Inferior parietal cortex (tissue), 1 donor: ENCODE data around the gene DPYD.

Experiments used
- DNase-seq: peaks from one replicate; pipeline ENCODE4 v3.0.0-alpha.2; 2016; ENCODE audit errors: extremely low spot score

DPYD gene

DNA sequence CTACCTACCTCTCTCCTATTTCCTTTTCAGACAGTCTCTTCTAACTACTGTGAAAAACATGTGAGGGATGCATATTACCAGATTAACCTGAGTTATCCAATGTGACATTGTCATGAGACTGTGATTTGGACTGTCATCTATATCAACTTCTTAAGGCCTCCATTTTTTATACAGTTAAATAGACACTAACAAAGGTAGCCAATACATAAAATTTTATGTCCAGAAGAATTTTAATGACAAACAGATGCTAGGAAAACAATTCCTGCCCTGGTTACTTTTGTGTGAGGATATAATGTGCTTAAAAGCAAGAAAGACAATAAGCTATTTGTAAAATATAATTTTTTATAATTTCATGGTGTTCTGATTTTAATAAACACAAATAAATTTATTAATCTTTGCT is 136.2 kb downstream of the DPYD start:
- no peak for DNase-seq

DNA sequence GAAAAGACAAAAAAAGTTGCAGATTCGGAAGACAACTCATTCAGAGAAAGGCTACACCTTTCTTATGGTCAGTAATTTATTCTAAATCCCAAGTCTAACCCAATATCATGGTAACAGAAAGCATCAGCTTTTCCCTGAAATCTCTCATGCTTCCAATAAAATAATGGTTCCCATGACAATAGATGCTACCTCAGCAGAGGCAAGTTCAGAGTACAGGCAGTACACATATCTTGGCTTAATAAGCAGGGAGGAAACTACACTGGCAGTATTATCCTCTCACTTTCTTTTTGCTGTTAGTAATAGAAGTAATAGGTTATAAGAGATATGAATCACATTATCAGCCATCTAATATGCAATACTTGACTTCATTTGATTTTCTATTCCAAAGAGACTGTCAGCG is 137.1 kb downstream of the DPYD start:
- no peak for DNase-seq

DNA sequence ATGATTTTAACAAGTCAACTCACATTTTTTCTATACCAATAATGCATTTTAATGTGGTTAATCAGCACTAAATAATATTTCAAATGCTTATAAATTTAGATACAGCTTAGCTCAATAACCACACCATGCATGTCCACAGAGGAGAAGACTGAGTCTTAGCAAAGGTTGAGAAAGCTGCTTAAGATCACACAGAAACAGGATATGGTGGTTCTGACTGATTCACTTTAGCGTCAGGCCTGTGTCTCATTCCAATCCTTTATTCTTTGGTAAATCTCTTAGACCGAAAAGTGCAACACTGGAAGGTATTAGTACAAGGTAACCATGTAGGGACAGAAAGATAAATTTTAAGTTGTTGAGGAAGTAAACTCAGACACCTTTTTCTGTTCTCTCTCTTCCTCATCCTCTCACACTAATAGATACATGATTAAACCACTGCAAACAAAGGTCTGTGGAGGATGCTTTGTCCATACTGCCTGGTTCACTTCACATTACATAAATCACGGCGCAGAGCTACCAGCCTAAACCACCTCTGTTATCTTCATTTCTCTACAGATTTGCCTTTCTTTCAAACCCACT is 139.0 kb downstream of the DPYD start:
- DNase-seq, result no peak

DNA sequence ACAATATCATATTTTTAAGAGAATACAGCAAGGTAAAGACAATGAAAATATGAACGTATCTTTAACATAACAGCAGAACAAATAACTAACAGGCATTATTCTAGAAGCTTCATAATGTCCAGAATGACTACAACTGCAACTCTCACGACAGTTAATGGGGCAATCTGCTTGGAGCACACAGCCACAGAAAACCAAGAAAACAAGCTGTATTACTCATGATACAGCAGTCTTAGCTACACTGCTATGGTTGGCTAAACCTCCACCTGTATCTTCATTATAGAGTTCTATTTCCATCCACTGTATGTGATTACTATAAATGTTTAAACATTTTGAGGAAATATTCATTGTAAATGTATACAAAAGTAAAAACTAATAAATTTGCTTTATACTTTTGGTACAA is 139.9 kb downstream of the DPYD start:
- no peak for DNase-seq

DNA sequence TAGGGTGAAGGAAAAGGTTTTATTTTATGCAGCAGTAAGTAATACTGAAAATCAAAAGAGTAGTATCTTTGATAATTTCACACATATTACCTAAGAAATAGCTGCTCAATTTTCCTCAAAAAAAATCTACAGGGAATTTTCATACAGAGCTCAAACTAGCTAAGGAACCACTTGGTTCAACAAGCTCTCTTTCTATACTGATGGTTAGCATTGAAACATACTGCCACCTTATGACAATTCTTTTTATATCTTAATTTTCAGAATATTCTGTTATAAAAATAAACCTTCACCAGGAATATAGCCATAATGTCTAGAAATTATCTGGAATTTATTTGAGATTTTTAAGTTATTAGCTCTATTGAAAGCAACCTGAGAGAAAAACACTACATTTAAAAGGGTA is 142.1 kb downstream of the DPYD start:
- DNase-seq, result no peak

DNA sequence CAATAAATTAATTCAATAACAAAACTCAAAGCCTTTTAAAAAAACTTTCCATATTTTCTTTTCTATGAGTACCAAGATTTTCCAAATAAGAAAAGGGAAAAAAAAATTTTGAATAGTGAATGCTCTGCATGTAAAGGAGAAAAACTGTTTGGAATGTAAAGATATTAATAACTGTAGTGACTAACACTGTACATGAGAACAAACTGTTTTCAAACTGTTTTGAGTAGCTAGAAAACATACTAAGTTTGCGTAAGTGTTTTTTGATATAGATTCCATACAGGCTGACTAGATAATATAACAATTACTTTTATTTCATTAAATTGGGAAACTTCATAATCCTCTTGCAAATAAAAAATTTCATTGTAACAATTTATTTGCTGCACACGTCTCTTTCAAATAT is 150.5 kb downstream of the DPYD start:
- no peak for DNase-seq

- DNase-seq, result no peak
Observed at GRCh38 chr1:97767381-97767780, 153.5 kb downstream of the DPYD start.

DNA sequence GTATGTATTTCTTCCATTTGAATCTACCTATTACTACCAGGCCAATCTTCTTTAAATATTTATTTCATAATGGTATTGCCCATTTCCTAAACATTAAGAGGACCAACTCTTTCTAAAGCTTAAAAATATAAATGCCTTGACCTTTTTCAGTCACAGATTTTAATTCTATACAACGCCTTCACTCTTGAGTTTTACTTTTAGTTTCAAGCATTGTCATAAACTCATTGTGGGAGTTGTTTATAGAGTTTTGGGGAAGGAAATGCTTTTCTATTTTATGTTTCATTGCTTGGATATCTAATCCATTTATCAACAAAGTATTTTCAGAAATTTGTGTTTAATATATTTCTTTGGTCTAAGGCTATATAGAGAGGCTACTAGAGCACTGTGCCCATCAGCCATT is 155.8 kb downstream of the DPYD start:
- no peak for DNase-seq

- DNase-seq, result no peak
Observed at GRCh38 chr1:97761637-97762036, 159.2 kb downstream of the DPYD start.

DNA sequence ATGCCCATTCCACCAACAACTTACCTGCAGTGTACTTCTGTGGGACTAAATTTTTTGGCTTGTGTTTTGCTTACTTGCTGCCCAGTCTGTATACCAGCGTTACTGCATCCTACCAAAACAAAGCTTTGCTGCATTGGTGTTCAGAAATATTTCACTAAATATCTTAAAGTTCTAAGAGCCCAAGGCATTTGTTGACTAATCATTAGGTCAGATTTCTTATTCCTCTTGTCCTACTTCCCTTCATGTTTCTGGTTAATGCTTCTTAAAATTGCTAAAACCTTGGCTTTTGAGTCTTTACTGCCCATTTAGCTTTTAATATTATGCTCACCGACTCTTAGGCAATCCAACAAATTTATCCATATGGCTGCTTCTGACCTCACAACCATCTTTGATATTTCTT is 161.8 kb downstream of the DPYD start:
- DNase-seq, result no peak

- no peak for DNase-seq
Observed at GRCh38 chr1:97758541-97759057, 162.2 kb downstream of the DPYD start.

- DNase-seq, result no peak
Observed at GRCh38 chr1:97745912-97746311, 174.9 kb downstream of the DPYD start.

DNA sequence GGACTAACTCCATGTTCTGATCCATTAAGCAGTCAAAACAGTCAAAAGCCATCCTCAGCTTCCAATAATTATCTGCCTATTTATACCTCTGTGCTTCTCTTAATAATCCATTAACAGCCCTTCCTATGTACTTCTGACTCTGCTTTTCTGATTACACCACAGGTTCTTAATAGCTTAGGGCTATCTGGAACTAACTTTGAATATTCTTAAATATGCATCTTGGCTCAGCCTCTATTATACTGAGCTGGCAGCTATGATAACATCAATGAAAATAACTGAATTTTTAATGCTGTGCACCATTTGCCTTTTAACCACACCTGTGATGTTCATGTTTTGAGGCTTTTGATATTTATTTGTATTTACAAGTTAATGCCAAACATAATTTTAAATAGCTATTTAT is 175.9 kb downstream of the DPYD start:
- no peak for DNase-seq

DNA sequence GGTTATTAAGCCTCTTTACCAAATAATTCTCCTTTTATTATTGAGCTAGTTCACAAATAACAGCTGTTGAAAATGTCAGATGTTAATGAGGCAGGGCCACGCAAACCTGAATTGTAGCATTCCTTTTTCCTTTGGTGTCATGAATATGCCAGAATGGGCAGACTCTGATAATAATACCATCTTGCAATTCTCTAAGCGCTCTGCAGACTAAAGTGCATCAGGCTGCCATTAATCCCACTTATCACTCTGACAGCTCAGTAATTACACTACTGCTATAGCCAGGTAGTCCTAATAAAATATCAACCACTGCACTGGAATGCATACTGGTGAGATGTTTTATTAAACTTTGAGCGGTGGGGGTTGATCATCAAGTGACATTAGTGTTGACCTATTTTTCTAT is 177.7 kb downstream of the DPYD start:
- DNase-seq, result no peak

DNA sequence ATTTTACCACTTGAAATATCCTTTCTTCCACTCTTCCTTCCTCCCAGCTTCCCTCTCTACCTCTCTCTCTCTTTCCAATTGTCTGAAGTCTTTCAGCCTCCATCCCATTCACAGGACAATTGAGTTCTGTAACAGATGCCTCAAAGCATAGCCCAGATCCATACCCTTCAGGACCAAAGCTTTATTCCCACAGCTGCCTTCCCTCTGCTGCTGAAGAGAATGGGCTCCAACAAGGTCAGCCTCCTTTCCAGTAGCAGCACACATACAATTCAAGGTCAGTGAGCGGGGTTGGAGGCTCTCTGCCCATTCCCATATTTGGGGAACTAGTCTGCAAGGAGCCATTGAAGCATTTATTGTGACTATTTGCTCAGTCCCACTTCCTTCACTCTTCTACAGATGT is 179.9 kb downstream of the DPYD start:
- DNase-seq, result no peak

GRCh38 chr1:97739596-97740103 is 181.2 kb downstream of the DPYD start:
- DNase-seq, result no peak

- DNase-seq, result no peak
Observed at GRCh38 chr1:97738270-97738669, 182.6 kb downstream of the DPYD start.

DNA sequence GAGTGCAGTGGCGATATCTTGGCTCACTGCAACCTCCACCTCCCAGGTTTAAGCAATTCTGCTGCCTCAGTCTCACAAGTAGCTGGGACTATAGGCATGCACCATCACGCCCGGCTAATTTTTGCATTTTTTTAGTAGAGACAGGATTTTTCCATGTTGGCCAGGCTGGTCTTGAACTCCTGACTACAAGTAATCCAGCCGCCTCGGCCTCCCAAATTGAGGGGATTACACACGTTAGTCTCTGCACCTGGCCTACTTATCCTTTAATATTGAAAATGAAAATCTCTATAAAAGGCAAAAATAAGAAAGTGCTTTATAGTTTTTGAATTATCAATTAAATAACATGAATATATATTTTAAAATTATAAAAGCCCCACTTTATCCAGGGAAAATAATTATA is 190.6 kb downstream of the DPYD start:
- DNase-seq, result no peak

GRCh38 chr1:97728436-97728835 is 192.4 kb downstream of the DPYD start:
- DNase-seq, result no peak

DNA sequence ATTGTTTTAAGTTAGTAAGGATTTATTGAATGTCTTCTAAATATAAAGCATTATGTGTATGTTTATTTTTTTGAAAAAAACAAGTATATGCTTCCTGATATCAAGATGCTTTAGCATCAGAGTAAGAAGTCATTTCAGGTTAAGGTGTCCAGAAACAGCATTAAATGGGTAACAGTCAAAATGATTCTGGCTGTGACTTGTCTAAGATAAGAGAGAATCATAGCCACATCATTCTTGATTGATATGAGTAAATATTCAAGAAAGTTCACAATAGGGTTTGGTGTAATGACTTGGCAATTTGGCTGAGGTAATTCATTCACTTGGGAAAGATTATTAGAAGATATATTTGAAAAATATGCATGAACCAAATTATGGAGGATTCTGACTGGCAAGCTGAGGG is 193.8 kb downstream of the DPYD start:
- DNase-seq, result no peak

DNA sequence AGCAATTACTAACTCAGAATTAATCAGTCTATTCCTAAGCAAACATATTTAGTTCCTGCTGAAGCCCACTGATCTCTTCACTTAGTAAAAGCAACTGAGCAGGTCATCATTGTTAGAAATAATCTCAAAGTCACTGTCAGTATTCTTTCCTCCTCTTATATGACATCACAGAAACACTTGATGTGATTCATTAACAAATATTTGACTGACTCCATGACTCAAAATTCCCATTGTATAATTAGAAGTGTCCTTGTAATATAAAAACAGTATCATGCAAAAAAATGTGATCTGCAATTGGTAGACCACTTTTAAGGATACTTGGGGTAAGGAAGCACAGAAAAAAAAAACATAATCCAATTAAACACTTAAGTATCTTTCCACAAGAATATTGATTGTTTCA is 194.4 kb downstream of the DPYD start:
- DNase-seq, result no peak

- no peak for DNase-seq
Observed at GRCh38 chr1:97721221-97721620, 199.6 kb downstream of the DPYD start.

GRCh38 chr1:97712980-97713379 is 207.9 kb downstream of the DPYD start:
- no peak for DNase-seq

GRCh38 chr1:97711858-97712257 is 209.0 kb downstream of the DPYD start:
- no peak for DNase-seq
